ENCODE measurements around the gene MMP23B.
"Not testable (repeated sequence)": the region's sequence is repeated elsewhere in the genome, so short reads cannot be mapped to it uniquely, and the experiment has no call there.

MMP23B gene

GRCh38 chr1:1665815-1666251, 33.9 kb downstream of the MMP23B start:
- H3K4me3 ChIP-seq (replicated peaks in 1 of 2; ENCODE audit: low read depth in 2 of 2, low read length in 2 of 2), result no peak overlapping the region
- no peak for DNase-seq (ENCODE audit: low read depth in 2 of 2)
- TF ChIP-seq, protein P1, sequence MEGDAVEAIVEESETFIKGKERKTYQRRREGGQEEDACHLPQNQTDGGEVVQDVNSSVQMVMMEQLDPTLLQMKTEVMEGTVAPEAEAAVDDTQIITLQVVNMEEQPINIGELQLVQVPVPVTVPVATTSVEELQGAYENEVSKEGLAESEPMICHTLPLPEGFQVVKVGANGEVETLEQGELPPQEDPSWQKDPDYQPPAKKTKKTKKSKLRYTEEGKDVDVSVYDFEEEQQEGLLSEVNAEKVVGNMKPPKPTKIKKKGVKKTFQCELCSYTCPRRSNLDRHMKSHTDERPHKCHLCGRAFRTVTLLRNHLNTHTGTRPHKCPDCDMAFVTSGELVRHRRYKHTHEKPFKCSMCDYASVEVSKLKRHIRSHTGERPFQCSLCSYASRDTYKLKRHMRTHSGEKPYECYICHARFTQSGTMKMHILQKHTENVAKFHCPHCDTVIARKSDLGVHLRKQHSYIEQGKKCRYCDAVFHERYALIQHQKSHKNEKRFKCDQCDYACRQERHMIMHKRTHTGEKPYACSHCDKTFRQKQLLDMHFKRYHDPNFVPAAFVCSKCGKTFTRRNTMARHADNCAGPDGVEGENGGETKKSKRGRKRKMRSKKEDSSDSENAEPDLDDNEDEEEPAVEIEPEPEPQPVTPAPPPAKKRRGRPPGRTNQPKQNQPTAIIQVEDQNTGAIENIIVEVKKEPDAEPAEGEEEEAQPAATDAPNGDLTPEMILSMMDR (IDR thresholded peaks at IDR 0.05; ENCODE audit: low read depth, low read length), result peak; percentile 46

- DNase-seq (ENCODE audit: low read depth in 2 of 2), result no peak
- TF ChIP-seq, protein P1 (IDR thresholded peaks at IDR 0.05; ENCODE audit: low read depth, low read length), result no peak
- no peak overlapping the region for H3K4me3 ChIP-seq (replicated peaks in 1 of 2; ENCODE audit: low read depth in 2 of 2, low read length in 2 of 2)
These were observed 34.6 kb downstream of the MMP23B start for GRCh38 chr1:1666526-1666925.

GRCh38 chr1:1669468-1670440, 37.8 kb downstream of the MMP23B start:
- no peak for DNase-seq (ENCODE audit: low read depth in 2 of 2)
- H3K4me3 ChIP-seq (replicated peaks in 1 of 2; ENCODE audit: low read depth in 2 of 2, low read length in 2 of 2), result no peak overlapping the region

DNA sequence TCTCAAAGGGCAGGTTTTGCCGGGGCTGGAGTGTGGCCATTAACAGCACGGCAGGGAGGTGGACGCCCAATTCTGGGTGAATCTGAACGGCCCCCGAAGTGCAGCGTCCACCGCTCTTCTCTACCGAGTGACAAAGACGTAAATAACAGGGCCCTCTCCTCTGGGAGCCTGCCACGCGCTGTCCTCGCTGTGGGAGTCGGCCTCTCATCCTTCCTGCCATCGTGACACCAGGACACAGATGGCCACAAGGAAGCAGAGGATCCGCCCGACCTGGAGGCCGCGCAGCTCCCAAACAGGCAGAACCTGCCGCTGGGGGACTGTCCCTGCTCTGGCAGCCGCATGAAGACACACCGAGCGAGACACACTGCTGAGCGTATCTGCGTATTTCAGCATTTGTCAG, 38.9 kb downstream of the MMP23B start:
- TF ChIP-seq, protein P1 (IDR thresholded peaks at IDR 0.05; ENCODE audit: low read depth, low read length), result no peak
- no peak for DNase-seq (ENCODE audit: low read depth in 2 of 2)
- no peak overlapping the region for H3K4me3 ChIP-seq (replicated peaks in 1 of 2; ENCODE audit: low read depth in 2 of 2, low read length in 2 of 2)

More at GRCh38 chr1:1669468-1670440, 37.8 kb downstream of the MMP23B start:
- TF ChIP-seq, protein P1 (IDR thresholded peaks at IDR 0.05; ENCODE audit: low read depth, low read length), result no peak

DNA sequence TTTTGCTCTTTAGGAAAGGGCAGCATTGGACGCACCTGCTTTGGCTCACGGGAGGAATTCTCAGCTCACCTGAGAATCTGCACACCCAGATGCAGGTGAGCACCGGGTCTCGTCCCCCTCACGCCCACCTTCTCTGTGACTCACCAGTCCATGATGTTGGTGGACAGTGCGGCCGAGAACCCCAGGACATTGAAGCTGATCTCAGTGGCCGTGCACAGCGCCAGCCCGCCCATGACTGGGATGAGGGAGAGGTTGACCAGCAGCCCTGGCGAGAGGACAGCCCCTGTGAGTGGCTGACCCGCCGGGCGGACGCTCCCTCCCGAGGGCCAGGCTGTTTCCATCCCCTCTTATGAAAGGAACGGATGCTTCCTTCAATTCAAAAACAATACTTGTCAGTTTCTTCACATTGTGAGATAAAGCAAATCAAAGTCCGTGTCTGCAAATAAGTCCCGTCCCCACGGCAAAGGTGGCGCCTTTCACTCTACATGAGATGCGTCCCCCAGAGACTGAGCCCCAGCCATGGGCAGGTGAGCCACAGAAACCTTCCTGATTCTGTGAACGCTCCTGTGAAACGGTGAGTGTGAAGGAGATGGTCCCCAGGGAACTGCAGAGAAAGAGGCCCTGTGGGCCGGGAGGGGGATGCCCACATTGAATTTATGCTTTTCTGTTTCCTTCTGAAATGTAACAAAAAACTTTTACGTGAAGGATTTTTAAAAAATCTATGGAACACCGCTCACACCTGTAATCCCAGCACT, 39.6 kb downstream of the MMP23B start:
- TF ChIP-seq, protein P1 (IDR thresholded peaks at IDR 0.05; ENCODE audit: low read depth, low read length), result no peak
- no peak for DNase-seq (ENCODE audit: low read depth in 2 of 2)
- no peak overlapping the region for H3K4me3 ChIP-seq (replicated peaks in 1 of 2; ENCODE audit: low read depth in 2 of 2, low read length in 2 of 2)

DNA sequence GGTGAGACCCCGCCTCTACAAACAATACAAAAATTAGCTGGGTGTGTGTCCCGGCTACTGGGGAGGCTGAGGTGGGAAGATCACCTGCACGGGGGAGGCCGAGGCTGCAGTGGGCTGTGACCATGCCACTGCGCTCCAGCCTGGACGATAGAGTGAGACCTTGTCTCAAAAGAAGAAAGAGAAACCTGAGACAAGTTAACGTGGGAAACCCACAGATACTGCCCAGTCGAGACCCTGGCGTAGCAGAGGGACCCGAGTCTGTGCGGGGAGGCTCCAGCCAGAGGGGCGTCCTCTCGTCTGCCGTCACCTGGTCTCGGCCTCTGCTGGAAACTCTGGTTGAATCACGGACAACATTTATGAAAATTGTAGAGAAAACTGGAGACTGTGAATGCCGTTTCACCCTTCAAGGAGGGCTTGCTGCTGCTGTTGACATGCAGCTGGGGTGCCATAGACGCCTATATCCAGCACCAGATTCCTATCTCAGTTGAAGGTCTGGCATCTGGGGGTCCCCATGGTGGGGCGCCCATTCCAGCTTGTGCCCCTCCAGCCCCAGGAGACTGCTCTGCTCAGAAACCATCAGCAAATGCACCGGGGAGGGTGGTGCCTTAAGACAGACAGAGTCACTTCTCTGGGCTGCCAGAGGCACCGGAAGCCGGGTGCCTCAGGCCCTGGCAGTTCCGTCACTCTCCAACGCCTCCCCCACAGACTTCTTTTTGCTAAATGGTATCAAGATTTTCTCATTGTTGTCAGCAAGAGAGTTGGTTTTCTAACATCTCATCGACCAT, 40.4 kb downstream of the MMP23B start:
- TF ChIP-seq, protein P1 (IDR thresholded peaks at IDR 0.05; ENCODE audit: low read depth, low read length), result no peak
- H3K4me3 ChIP-seq (replicated peaks in 1 of 2; ENCODE audit: low read depth in 2 of 2, low read length in 2 of 2), result no peak overlapping the region
- no peak for DNase-seq (ENCODE audit: low read depth in 2 of 2)

DNA sequence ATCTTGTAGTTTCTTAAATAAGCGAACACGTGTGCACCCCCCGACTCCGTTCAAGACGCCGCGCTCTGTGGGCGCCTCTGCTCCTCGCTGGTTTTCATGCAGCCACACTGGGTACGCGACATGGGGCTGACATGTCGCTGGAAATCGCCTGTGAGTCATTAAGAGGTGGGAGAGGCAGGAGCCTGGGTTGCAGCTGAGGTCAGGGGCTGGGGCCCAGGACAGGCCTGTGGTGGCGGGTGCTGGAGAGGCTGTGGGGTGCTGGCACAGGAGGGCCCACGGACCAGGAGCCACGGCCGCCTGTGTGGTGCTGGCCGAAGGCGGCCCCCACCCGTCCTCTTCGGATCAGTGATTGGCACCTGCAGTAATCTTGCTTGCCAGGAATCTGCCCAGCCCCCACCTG, 42.8 kb downstream of the MMP23B start:
- not testable (repeated sequence) for DNase-seq (ENCODE audit: low read depth in 2 of 2); H3K4me3 ChIP-seq (replicated peaks in 1 of 2; ENCODE audit: low read depth in 2 of 2, low read length in 2 of 2)

GRCh38 chr1:1675218-1675617, 43.2 kb downstream of the MMP23B start:
- DNase-seq (ENCODE audit: low read depth in 2 of 2); H3K4me3 ChIP-seq (replicated peaks in 1 of 2; ENCODE audit: low read depth in 2 of 2, low read length in 2 of 2): not testable (repeated sequence)

- not testable (repeated sequence) for H3K4me3 ChIP-seq (replicated peaks in 1 of 2; ENCODE audit: low read depth in 2 of 2, low read length in 2 of 2); DNase-seq (ENCODE audit: low read depth in 2 of 2)
These were observed 44.1 kb downstream of the MMP23B start for GRCh38 chr1:1676087-1676486.

All from cardiac fibroblast (primary cell).